MCF 10A (cell line): ENCODE data around the gene ATL1. TPM values are rescaled to one million over a fixed set of nuclear protein-coding genes. Genes with fewer than 3 reads are reported as not detected.
A peak's percentile ranks its signal among the peaks of the same experiment; 100 is the strongest.

Experiments
- BruUV-seq: library from RNA; stranded (reverse); fragments of 400-500 nt; replicated peaks from 2 replicates; lab custom pipeline; 2021; lab: Mats Ljungman, UMichigan
- CTCF ChIA-PET: fragments of 300-600 bp; sonication (Branson Sonifier 250); formaldehyde crosslinking; extraction: SDS; loops from one replicate; lab custom pipeline; 2021; ENCODE audit warnings: antibody characterized with exemption, inconsistent platforms; lab: Yijun Ruan, JAX
- POLR2A ChIA-PET: fragments of 300-600, 350-650 bp; sonication (Branson Sonifier 250); formaldehyde crosslinking; extraction: SDS; loops from one replicate; lab custom pipeline; 2020; ENCODE audit warnings: antibody characterized with exemption, inconsistent platforms; lab: Yijun Ruan, JAX
- DNase-seq: peaks from one replicate; pipeline ENCODE4 v3.0.0-alpha.2; 2018; ENCODE audit not compliant: unreplicated experiment
- H3K27ac Mint-ChIP-seq: one replicate; pipeline ENCODE4 v1.8.0; 2022; ENCODE audit warnings: mild to moderate bottlenecking, low read depth, mixed read lengths; ENCODE audit not compliant: unreplicated experiment
- H3K27me3 Mint-ChIP-seq: one replicate; pipeline ENCODE4 v1.8.0; 2022; ENCODE audit warnings: mixed read lengths; ENCODE audit not compliant: insufficient read depth, unreplicated experiment
- H3K36me3 Mint-ChIP-seq: one replicate; pipeline ENCODE4 v1.8.0; 2022; ENCODE audit warnings: mild to moderate bottlenecking, moderate library complexity, mixed read lengths; ENCODE audit not compliant: insufficient read depth, unreplicated experiment
- H3K4me1 Mint-ChIP-seq: one replicate; pipeline ENCODE4 v1.8.0; 2022; ENCODE audit warnings: mixed read lengths; ENCODE audit not compliant: insufficient read depth, unreplicated experiment
- H3K4me3 Mint-ChIP-seq: one replicate; pipeline ENCODE4 v1.8.0; 2022; ENCODE audit warnings: mild to moderate bottlenecking, moderate library complexity, mixed read lengths; ENCODE audit not compliant: unreplicated experiment
- H3K9me3 Mint-ChIP-seq: one replicate; pipeline ENCODE4 v1.8.0; 2022; ENCODE audit warnings: mixed read lengths; ENCODE audit not compliant: unreplicated experiment
- intact Hi-C: fragments of 100-400 bp; cut with micrococcal nuclease; formaldehyde crosslinking; loops from 2 replicates; pipeline ENCODE4 v1.14.1; 2022
- total RNA-seq: library from RNA; stranded (reverse); gene quantifications from 2 replicates; pipeline ENCODE4 v1.2.3, GENCODE V29; 2022
- TF ChIP-seq, protein P1 (sequence below): fragments of 200-600 bp; IDR thresholded peaks from one replicate; pipeline ENCODE4 v1.8.0; 2022; ENCODE audit warnings: antibody characterized with exemption, mild to moderate bottlenecking; ENCODE audit not compliant: unreplicated experiment

The ATL1 gene
- total RNA-seq, 1 experiment from 2014 or later: 3.3 TPM

DNA sequence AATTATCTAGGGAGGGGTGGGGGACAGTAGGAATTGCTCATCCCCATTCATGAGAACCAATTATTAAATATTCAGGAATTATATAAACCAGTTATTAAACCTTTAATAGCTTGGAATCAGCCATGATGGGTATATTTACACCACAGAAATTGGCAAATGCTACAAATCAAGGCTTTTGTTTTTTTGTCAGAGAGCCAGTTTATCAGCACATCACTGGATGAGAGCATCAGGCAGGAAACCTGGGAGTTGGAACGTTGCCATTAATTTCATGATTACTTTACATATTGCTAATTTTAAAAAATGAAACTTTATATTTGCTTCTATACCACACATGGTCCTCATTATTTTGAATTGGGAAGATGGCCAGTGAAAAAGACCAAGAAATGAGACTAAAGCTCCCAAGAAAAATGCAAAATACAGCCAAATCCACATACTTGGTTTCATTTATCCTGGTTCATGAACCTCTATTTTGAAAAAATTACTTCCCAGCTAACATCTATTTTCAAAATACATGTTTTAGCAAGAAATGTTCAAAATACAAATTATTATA is 48.4 kb downstream of the ATL1 start:
- ChIA-PET CTCF (interaction anchor here (0.7 to 3.8 kb wide), 3 partner anchors 12 to 166 kb away, joined by 3 to 17 read pairs (median 5); no protein-coding TSS in a partner anchor), POLR2A (interaction anchor here (0.6 to 2.1 kb wide), 3 partner anchors 48 to 58 kb away, joined by 3 to 6 read pairs (median 4); partner anchors contain the start of gene ATL1)
- Mint-ChIP-seq H3K4me3 (no peak overlapping the region), H3K4me1 (peaks cover 10% of the 10 kb centered on the region), H3K9me3 (no peaks in the 10 kb centered on the region), H3K27ac (no peak overlapping the region), H3K27me3 (no peaks in the 10 kb centered on the region), H3K36me3 (no peaks in the 10 kb centered on the region)
- TF ChIP-seq, protein P1, sequence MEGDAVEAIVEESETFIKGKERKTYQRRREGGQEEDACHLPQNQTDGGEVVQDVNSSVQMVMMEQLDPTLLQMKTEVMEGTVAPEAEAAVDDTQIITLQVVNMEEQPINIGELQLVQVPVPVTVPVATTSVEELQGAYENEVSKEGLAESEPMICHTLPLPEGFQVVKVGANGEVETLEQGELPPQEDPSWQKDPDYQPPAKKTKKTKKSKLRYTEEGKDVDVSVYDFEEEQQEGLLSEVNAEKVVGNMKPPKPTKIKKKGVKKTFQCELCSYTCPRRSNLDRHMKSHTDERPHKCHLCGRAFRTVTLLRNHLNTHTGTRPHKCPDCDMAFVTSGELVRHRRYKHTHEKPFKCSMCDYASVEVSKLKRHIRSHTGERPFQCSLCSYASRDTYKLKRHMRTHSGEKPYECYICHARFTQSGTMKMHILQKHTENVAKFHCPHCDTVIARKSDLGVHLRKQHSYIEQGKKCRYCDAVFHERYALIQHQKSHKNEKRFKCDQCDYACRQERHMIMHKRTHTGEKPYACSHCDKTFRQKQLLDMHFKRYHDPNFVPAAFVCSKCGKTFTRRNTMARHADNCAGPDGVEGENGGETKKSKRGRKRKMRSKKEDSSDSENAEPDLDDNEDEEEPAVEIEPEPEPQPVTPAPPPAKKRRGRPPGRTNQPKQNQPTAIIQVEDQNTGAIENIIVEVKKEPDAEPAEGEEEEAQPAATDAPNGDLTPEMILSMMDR: no peak
- DNase-seq: peak; percentile 4
- intact Hi-C loops: no loop called here
- no TSS peak for BruUV-seq

DNA sequence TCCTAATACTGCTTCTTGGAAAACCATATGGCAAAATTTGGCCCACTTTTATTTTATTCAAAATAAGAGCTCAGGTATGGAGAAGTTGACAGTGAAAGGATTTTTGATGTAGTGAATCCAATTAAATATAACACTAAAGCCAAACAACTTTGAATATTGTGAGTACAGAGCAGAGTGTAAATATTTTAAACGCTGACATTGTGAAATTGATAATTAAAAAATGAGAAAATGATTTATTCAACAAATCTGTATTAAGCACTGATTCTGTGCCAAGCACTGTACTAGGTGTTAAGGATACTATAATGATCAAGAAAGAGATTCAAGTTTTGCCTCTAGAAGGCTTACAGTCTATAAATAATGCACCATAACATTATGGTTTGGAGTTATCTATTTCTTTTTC is 50.5 kb downstream of the ATL1 start:
- Mint-ChIP-seq H3K36me3 (no peaks in the 10 kb centered on the region), H3K27me3 (no peaks in the 10 kb centered on the region), H3K4me1 (peaks cover 5% of the 10 kb centered on the region), H3K4me3 (no peak overlapping the region), H3K27ac (no peak overlapping the region), H3K9me3 (no peaks in the 10 kb centered on the region)
- intact Hi-C loops: loop anchor here (10.0 kb wide), 1 partner anchor 254 kb away; no protein-coding TSS in a partner anchor
- no TSS peak for BruUV-seq
- ChIA-PET CTCF (interaction anchor here (3.8 kb wide), 1 partner anchor 10 kb away, joined by 17 read pairs; no protein-coding TSS in a partner anchor), POLR2A (interaction anchor here (2.0 kb wide), 1 partner anchor 9 kb away, joined by 7 read pairs; no protein-coding TSS in a partner anchor)
- TF ChIP-seq, protein P1: no peak
- DNase-seq: no peak

DNA sequence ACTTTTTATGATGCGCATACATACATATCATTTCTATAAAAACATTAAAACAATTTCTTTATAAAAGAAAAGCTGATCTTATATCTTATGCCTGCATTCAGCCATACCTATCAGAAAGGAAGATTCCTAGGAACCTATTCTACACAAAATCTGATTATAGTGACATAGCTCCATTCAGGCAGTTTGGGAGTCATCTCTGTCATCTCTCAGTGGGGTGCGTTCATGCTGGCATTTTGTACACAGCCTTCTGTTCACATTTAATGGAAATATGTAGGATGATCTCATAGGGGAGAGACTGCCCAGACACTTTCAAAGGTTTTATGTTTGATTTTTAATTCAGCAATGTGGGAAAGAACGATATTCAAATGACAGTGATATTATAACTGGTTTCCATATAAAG is 52.9 kb downstream of the ATL1 start:
- H3K4me1 Mint-ChIP-seq: no peaks in the 10 kb centered on the region
- no peak for DNase-seq
- ChIA-PET POLR2A (no interaction called here), CTCF (no interaction called here)
- H3K9me3 Mint-ChIP-seq: no peaks in the 10 kb centered on the region
- H3K27me3 Mint-ChIP-seq: no peaks in the 10 kb centered on the region
- no peaks in the 10 kb centered on the region for H3K36me3 Mint-ChIP-seq
- intact Hi-C loops: loop anchor here (10.0 kb wide), 1 partner anchor 252 kb away; no protein-coding TSS in a partner anchor
- TF ChIP-seq, protein P1: no peak
- H3K4me3 Mint-ChIP-seq: no peak overlapping the region
- BruUV-seq: no TSS peak
- H3K27ac Mint-ChIP-seq: no peak overlapping the region

DNA sequence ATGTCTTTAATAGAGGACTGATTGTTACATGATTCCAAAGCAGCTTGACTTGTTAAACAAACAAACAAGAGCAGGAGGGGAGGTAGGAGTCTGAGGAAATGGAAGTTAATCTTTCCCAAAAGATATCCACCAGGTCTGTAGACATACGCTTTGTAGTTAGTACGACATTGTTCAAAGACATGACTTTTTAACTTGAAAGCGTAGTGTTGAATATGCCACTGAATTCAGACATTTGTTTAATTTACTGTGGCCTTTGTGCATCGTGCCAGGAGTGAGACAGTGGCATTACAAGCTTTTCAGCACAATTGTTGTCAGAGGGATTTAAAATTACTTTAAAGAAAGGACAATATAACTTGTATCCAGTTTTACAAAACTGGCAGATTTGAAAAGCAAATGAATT is 55.1 kb downstream of the ATL1 start:
- Mint-ChIP-seq H3K27me3 (no peaks in the 10 kb centered on the region), H3K27ac (no peak overlapping the region), H3K4me1 (peaks cover 2% of the 10 kb centered on the region), H3K36me3 (no peaks in the 10 kb centered on the region), H3K4me3 (no peak overlapping the region), H3K9me3 (no peaks in the 10 kb centered on the region)
- TF ChIP-seq, protein P1: no peak
- BruUV-seq: no TSS peak
- intact Hi-C loops: loop anchor here (10.0 kb wide), 1 partner anchor 250 kb away; no protein-coding TSS in a partner anchor
- no peak for DNase-seq
- CTCF ChIA-PET: interaction anchor here (1.1 to 1.5 kb wide), 2 partner anchors 161 to 246 kb away, joined by 6 to 9 read pairs; no protein-coding TSS in a partner anchor
- POLR2A ChIA-PET: interaction anchor here (1.1 to 1.3 kb wide), 2 partner anchors 13 to 15 kb away, joined by 3 to 4 read pairs; no protein-coding TSS in a partner anchor
